ENCODE results near the gene UBE2G1.

DNA sequence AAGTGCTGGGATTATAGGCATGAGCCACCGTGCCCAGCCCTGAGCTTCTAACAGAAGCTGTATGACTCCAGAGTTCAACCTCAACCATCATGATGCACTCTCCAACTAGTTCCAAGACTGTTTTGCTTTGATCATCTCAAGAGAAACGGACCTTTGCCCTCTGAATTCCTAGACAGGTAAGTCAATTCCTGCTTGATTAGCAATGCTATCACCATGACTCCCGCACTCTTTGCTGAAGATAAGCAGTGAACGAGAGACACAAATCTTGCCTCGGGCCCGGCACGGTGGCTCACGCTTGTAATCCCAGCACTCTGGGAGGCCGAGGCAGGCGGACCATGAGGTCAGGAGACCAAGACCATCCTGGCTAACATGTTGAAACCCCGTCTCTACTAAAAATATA, 124.9 kb downstream of the UBE2G1 start:
- TF ChIP-seq, protein P1, sequence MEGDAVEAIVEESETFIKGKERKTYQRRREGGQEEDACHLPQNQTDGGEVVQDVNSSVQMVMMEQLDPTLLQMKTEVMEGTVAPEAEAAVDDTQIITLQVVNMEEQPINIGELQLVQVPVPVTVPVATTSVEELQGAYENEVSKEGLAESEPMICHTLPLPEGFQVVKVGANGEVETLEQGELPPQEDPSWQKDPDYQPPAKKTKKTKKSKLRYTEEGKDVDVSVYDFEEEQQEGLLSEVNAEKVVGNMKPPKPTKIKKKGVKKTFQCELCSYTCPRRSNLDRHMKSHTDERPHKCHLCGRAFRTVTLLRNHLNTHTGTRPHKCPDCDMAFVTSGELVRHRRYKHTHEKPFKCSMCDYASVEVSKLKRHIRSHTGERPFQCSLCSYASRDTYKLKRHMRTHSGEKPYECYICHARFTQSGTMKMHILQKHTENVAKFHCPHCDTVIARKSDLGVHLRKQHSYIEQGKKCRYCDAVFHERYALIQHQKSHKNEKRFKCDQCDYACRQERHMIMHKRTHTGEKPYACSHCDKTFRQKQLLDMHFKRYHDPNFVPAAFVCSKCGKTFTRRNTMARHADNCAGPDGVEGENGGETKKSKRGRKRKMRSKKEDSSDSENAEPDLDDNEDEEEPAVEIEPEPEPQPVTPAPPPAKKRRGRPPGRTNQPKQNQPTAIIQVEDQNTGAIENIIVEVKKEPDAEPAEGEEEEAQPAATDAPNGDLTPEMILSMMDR (IDR thresholded peaks at IDR 0.05 in 4 of 5, conservative IDR thresholded peaks at IDR 0.05 in 1 of 5), result no peak
- TF ChIP-seq POLR2A (IDR thresholded peaks at IDR 0.05), result no peak
